HepG2 (cell line): Measurements from ENCODE around the gene FAM217B. TPM values are rescaled to one million over a fixed set of nuclear protein-coding genes. Genes with fewer than 3 reads are reported as not detected.

Experiments
- ATF7 ChIP-seq, 2 experiments: fragments of 450-650 bp in 1 of 2; sonication (generic) in 1 of 2; formaldehyde crosslinking in 1 of 2; IDR thresholded peaks; 2 replicates each; pipeline versions ENCODE4 v1.4.0 to v1.6.1; 2016 to 2020; ENCODE audit warnings: antibody characterized with exemption in 1 of 2, mild to moderate bottlenecking in 1 of 2, missing genetic modification reagents in 1 of 2
- MNT ChIP-seq: fragments of 450-650 bp; IDR thresholded peaks from 2 replicates; pipeline ENCODE4 v1.6.1; 2016
- PCBP1 ChIP-seq: fragments of 200-400 bp; formaldehyde crosslinking; IDR thresholded peaks from 2 replicates; pipeline ENCODE4 v1.6.1; 2017; ENCODE audit warnings: mild to moderate bottlenecking, low read depth, low read length, borderline replicate concordance
- REPIN1 ChIP-seq: sonication (generic); formaldehyde crosslinking; IDR thresholded peaks from 2 replicates; pipeline ENCODE4 v1.8.0; 2022; ENCODE audit warnings: missing genetic modification reagents, low read depth, mild to moderate bottlenecking, borderline replicate concordance
- SNAPC2 ChIP-seq: sonication (generic); formaldehyde crosslinking; IDR thresholded peaks from 2 replicates; pipeline ENCODE4 v1.8.1; 2022; ENCODE audit warnings: mild to moderate bottlenecking, missing genetic modification reagents
- STAG1 ChIP-seq: sonication (generic); formaldehyde crosslinking; IDR thresholded peaks from 2 replicates; pipeline ENCODE4 v1.4.0; 2020; ENCODE audit warnings: missing genetic modification reagents
- TARDBP ChIP-seq: sonication (generic); formaldehyde crosslinking; IDR thresholded peaks from 2 replicates; pipeline ENCODE4 v1.8.0; 2022; ENCODE audit warnings: mild to moderate bottlenecking, missing genetic modification reagents
- ZBTB40 ChIP-seq, 2 experiments: fragments of 450-650 bp in 1 of 2; sonication (generic) in 1 of 2; formaldehyde crosslinking in 1 of 2; IDR thresholded peaks; 2 replicates each; pipeline versions ENCODE4 v1.6.1 to v1.8.0; 2016 to 2022; ENCODE audit warnings: antibody characterized with exemption in 1 of 2, mild to moderate bottlenecking in 1 of 2, missing genetic modification reagents in 1 of 2
- ZNF101 ChIP-seq: sonication (generic); formaldehyde crosslinking; IDR thresholded peaks from 2 replicates; pipeline ENCODE4 v1.4.0; 2020; ENCODE audit warnings: mild to moderate bottlenecking, low read depth, missing genetic modification reagents, borderline replicate concordance
- ZNF256 ChIP-seq: sonication (generic); formaldehyde crosslinking; conservative IDR thresholded peaks from 2 replicates; pipeline ENCODE4 v1.4.0; 2020; ENCODE audit warnings: missing genetic modification reagents
- ZNF431 ChIP-seq: sonication (generic); formaldehyde crosslinking; IDR thresholded peaks from 2 replicates; pipeline ENCODE4 v1.9.0; 2022; ENCODE audit warnings: missing genetic modification reagents, low read depth, mild to moderate bottlenecking, borderline replicate concordance
- ZNF777 ChIP-seq: sonication (generic); formaldehyde crosslinking; IDR thresholded peaks from 2 replicates; pipeline ENCODE4 v1.4.0; 2020; ENCODE audit warnings: missing genetic modification reagents
- polyA plus RNA-seq, 8 experiments: library from polyadenylated mRNA; depleted of rRNA in 3 of 8; stranded (reverse) in 7 of 8; unstranded in 1 of 8; fragments of >200 nt; fragmentation: Illumina TruSeq in 4 of 8; extraction: Trizol in 4 of 8; gene quantifications; 2 replicates each; pipeline versions ENCODE4 v1.2.1 to v1.2.3, GENCODE V29; 2011 to 2016; ENCODE audit warnings: low read depth in 4 of 8, missing spikeins in 1 of 8, mixed read lengths in 1 of 8; ENCODE audit not compliant: insufficient read depth in 1 of 8
- total RNA-seq, 5 experiments: library from RNA; depleted of rRNA; stranded (reverse); fragments of >200 nt; fragmentation: Illumina TruSeq; extraction: Trizol; gene quantifications; 2 replicates each; pipeline ENCODE4 v1.2.3, GENCODE V29; 2016; ENCODE audit warnings: low read depth in 1 of 5
- TF ChIP-seq, protein P1 (sequence below): IDR thresholded peaks from 2 replicates; pipeline ENCODE4 v1.6.1; 2016; ENCODE audit warnings: control low read depth

Gene FAM217B
- total and polyA plus RNA-seq, 2 of the 13 experiments (the other 11 are each of a cell fraction or from before 2014, with no cell fraction given): 11.1 to 14.3 TPM

DNA sequence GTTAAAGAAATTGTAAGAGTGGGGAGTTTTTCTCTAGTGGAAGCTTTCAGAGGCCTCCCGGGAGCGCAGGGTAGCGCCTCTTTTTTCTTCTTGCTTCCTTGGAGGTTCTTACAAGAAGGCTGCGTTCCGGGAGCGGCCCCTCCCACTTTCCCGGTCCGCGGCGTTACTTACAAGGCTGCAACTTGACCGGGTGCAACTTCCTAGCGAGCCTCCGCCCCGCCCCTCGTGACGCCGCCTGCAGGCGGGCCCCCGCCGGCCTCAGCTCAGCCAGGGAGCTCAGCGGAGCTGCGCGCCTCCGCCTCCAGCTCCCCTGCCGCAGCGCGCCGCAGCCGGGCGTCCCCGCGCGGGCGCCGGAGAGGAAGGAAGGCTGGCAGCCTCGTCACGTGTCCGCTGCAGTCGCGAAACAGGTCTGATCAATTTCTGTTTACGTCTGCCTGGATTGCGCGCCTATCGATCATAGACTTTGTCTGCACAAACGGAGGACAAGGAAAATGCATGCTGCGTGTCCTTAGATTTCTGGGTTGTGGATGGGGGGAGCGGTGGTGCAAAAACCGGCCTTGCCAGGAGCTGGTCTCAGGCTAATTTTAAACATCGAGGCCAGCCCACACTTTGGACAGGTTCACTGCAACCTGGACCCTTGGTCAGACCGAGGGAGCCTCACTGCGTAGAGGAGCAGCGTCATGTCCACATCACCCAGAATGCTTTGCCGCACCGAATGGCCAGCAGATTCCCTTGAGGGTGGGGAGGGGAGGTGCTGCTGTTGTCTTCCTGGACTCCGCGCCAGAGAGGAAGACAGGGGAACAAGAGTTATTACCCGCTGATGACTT lies at the start of gene FAM217B, which contains the start of gene PPP1R3D (continued):
- TF ChIP-seq ZBTB40 (IDR thresholded peaks at IDR 0.05): no peak
- no peak for TF ChIP-seq ZBTB40 (CRISPR knock-in tag; IDR thresholded peaks at IDR 0.05)
- TF ChIP-seq ZNF777 (CRISPR knock-in tag): peak; percentile 90
- TF ChIP-seq, protein P1, sequence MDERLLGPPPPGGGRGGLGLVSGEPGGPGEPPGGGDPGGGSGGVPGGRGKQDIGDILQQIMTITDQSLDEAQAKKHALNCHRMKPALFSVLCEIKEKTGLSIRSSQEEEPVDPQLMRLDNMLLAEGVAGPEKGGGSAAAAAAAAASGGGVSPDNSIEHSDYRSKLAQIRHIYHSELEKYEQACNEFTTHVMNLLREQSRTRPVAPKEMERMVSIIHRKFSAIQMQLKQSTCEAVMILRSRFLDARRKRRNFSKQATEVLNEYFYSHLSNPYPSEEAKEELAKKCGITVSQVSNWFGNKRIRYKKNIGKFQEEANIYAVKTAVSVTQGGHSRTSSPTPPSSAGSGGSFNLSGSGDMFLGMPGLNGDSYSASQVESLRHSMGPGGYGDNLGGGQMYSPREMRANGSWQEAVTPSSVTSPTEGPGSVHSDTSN: no peak
- TF ChIP-seq TARDBP: peak; percentile 96
- TF ChIP-seq MNT: peak; percentile 23; the same call in 1 of the 2 replicates
- TF ChIP-seq ATF7 (IDR thresholded peaks at IDR 0.05): no peak
- TF ChIP-seq ATF7 (CRISPR knock-in tag; IDR thresholded peaks at IDR 0.05): 0 out of 2 replicates have a peak, but pooled peaks have one; percentile 41
- peak; percentile 89; the same call in 1 of the 2 replicates for TF ChIP-seq REPIN1 (CRISPR knock-in tag)
- peak; percentile 94 for TF ChIP-seq SNAPC2 (CRISPR knock-in tag)
- 0 out of 2 replicates have a peak, but pooled peaks have one; percentile 35 for TF ChIP-seq PCBP1
- TF ChIP-seq ZNF101 (CRISPR knock-in tag): no peak
- no peak for TF ChIP-seq ZNF256 (CRISPR knock-in tag)
- TF ChIP-seq STAG1 (CRISPR knock-in tag): no peak
- TF ChIP-seq ZNF431 (CRISPR knock-in tag): peak; percentile 96
